Measurements from ENCODE around the gene ADCY3. TPM values are rescaled to one million over a fixed set of nuclear protein-coding genes. Genes with fewer than 3 reads are reported as not detected.

Gene ADCY3
- polyA plus RNA-seq, 1 donor (not counting 4 experiments of a cell fraction or from before 2014, with no cell fraction given): 33.2 TPM

GRCh38 chr2:24792542-24792873 is 127.5 kb downstream of the ADCY3 start:
- Histone ChIP-seq H2AFZ (ENCODE audit: control insufficient read depth, low read length) (peak overlapping the region; percentile 99), H3K27me3 (ENCODE audit: control insufficient read depth, extremely low read depth, insufficient read depth, low read length) (no peaks in the 10 kb centered on the region), H3K9ac (ENCODE audit: control insufficient read depth, extremely low read depth, insufficient read depth, low read length) (peak overlapping the region; percentile 99), H3K27ac (ENCODE audit: control insufficient read depth, insufficient read depth, low read length) (peak overlapping the region; percentile 99), H4K20me1 (ENCODE audit: control insufficient read depth, extremely low read depth, insufficient read depth, low read length) (no peaks in the 10 kb centered on the region), H3K36me3 (ENCODE audit: control insufficient read depth in 2 of 2, extremely low read depth in 1 of 2, insufficient read depth in 2 of 2, low read length in 2 of 2) (peaks cover under 1 to 1% of the 10 kb centered on the region in 2 experiments), H3K4me2 (ENCODE audit: control insufficient read depth, extremely low read depth, insufficient read depth, low read depth, low read length) (peak overlapping the region; percentile 93), H3K9me3 (ENCODE audit: control insufficient read depth, low read depth, low read length) (no peaks in the 10 kb centered on the region), H3K4me3 (ENCODE audit: control insufficient read depth in 2 of 3, extremely low read depth in 1 of 3, insufficient read depth in 2 of 3, low read depth in 1 of 3, low read length in 3 of 3) (peak overlapping the region; percentile 81 to 92 (median 90)), H3K79me2 (ENCODE audit: control insufficient read depth, insufficient read depth, low read length) (peaks cover 40% of the 10 kb centered on the region), H3K4me1 (ENCODE audit: control insufficient read depth, extremely low read depth, insufficient read depth, low read length) (peaks cover 26% of the 10 kb centered on the region), H3K9me1 (ENCODE audit: control insufficient read depth, extremely low read depth, insufficient read depth, low read length) (no peaks in the 10 kb centered on the region)
- no peak for FAIRE-seq
- TF ChIP-seq EZH2 (IDR thresholded peaks at IDR 0.05; ENCODE audit: low read length): no peak
- TF ChIP-seq, protein P1, sequence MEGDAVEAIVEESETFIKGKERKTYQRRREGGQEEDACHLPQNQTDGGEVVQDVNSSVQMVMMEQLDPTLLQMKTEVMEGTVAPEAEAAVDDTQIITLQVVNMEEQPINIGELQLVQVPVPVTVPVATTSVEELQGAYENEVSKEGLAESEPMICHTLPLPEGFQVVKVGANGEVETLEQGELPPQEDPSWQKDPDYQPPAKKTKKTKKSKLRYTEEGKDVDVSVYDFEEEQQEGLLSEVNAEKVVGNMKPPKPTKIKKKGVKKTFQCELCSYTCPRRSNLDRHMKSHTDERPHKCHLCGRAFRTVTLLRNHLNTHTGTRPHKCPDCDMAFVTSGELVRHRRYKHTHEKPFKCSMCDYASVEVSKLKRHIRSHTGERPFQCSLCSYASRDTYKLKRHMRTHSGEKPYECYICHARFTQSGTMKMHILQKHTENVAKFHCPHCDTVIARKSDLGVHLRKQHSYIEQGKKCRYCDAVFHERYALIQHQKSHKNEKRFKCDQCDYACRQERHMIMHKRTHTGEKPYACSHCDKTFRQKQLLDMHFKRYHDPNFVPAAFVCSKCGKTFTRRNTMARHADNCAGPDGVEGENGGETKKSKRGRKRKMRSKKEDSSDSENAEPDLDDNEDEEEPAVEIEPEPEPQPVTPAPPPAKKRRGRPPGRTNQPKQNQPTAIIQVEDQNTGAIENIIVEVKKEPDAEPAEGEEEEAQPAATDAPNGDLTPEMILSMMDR (optimal IDR thresholded peaks at IDR 0.05 in 1 of 3, IDR thresholded peaks at IDR 0.05 in 1 of 3, conservative IDR thresholded peaks at IDR 0.05 in 1 of 3; ENCODE audit: extremely low read depth in 1 of 3, insufficient read depth in 2 of 3, low read length in 3 of 3): no peak
- dilution Hi-C loops (cut with MboI; ENCODE audit: extremely low pct_ligation_motif_present, low sequenced_read_pairs): no loop called here
- DNase-seq (ENCODE audit: low read depth, low spot score): no peak

GRCh38 chr2:24791452-24791851 is 128.6 kb downstream of the ADCY3 start:
- no peak for FAIRE-seq
- peak overlapping the region in 2 of 3 experiments; percentile 90 to 92 for H3K4me3 ChIP-seq (ENCODE audit: control insufficient read depth in 2 of 3, extremely low read depth in 1 of 3, insufficient read depth in 2 of 3, low read depth in 1 of 3, low read length in 3 of 3)
- dilution Hi-C loops (cut with MboI; ENCODE audit: extremely low pct_ligation_motif_present, low sequenced_read_pairs): no loop called here

More at GRCh38 chr2:24791452-24791851, 128.6 kb downstream of the ADCY3 start:
- Histone ChIP-seq H3K4me2 (ENCODE audit: control insufficient read depth, extremely low read depth, insufficient read depth, low read depth, low read length) (peak overlapping the region; percentile 93), H2AFZ (ENCODE audit: control insufficient read depth, low read length) (peak overlapping the region; percentile 69), H4K20me1 (ENCODE audit: control insufficient read depth, extremely low read depth, insufficient read depth, low read length) (no peaks in the 10 kb centered on the region), H3K36me3 (ENCODE audit: control insufficient read depth in 2 of 2, extremely low read depth in 1 of 2, insufficient read depth in 2 of 2, low read length in 2 of 2) (peaks cover 0 to 1% of the 10 kb centered on the region in 2 experiments), H3K9me3 (ENCODE audit: control insufficient read depth, low read depth, low read length) (no peaks in the 10 kb centered on the region), H3K9ac (ENCODE audit: control insufficient read depth, extremely low read depth, insufficient read depth, low read length) (peak overlapping the region; percentile 35), H3K79me2 (ENCODE audit: control insufficient read depth, insufficient read depth, low read length) (peaks cover 29% of the 10 kb centered on the region), H3K4me1 (ENCODE audit: control insufficient read depth, extremely low read depth, insufficient read depth, low read length) (peaks cover 26% of the 10 kb centered on the region), H3K27me3 (ENCODE audit: control insufficient read depth, extremely low read depth, insufficient read depth, low read length) (no peaks in the 10 kb centered on the region), H3K27ac (ENCODE audit: control insufficient read depth, insufficient read depth, low read length) (no peak overlapping the region), H3K9me1 (ENCODE audit: control insufficient read depth, extremely low read depth, insufficient read depth, low read length) (no peaks in the 10 kb centered on the region)
- DNase-seq (ENCODE audit: low read depth, low spot score): no peak
- no peak for TF ChIP-seq EZH2 (IDR thresholded peaks at IDR 0.05; ENCODE audit: low read length)
- TF ChIP-seq, protein P1 (optimal IDR thresholded peaks at IDR 0.05 in 1 of 3, IDR thresholded peaks at IDR 0.05 in 1 of 3, conservative IDR thresholded peaks at IDR 0.05 in 1 of 3; ENCODE audit: extremely low read depth in 1 of 3, insufficient read depth in 2 of 3, low read length in 3 of 3): no peak

All from keratinocyte (primary cell).